Fibroblast of lung (primary cell): ENCODE results near the gene TIGD4.

Experiments used
- EZH2 ChIP-seq: IDR thresholded peaks from 2 replicates; pipeline ENCODE4 v1.5.1; 2012; ENCODE audit warnings: low read length, control low read depth, mild to moderate bottlenecking; ENCODE audit errors: missing control alignments
- TF ChIP-seq, protein P1 (sequence below), 2 donors: IDR thresholded peaks in 1 of 2; conservative IDR thresholded peaks in 1 of 2; 1 replicate in 1 of 2; 2 replicates in 1 of 2; pipeline ENCODE4 v1.5.1; 2011 to 2012; ENCODE audit warnings: low read length in 2 of 2, control low read depth in 1 of 2, inconsistent platforms in 1 of 2, low read depth in 1 of 2, mild to moderate bottlenecking in 1 of 2

DNA sequence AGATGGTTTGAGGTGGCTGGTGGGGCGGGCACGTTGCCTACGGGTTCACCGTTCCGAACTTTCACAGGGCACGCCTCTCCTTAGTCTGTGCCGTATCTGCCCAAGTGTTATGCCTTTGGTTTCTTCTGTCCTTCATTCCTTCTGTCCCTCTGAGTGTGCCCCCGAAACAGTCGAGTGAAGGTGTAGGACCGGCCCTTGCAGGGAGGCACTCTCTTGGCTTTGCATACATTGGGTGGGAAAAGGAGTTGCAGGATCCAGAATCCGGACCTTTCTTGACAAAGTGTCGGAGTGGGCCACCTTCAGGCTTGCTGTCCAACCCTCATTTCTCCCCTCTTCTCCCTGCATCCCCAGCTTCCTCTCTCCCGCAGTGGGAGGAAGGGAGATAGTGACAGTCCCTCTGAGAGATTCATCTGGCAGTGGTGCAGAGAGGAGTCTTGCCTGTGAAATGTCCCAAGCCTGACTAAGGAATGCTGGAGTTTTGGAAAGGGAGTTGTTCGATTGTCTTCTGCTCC, 793 bp upstream of the TIGD4 start:
- TF ChIP-seq, protein P1, sequence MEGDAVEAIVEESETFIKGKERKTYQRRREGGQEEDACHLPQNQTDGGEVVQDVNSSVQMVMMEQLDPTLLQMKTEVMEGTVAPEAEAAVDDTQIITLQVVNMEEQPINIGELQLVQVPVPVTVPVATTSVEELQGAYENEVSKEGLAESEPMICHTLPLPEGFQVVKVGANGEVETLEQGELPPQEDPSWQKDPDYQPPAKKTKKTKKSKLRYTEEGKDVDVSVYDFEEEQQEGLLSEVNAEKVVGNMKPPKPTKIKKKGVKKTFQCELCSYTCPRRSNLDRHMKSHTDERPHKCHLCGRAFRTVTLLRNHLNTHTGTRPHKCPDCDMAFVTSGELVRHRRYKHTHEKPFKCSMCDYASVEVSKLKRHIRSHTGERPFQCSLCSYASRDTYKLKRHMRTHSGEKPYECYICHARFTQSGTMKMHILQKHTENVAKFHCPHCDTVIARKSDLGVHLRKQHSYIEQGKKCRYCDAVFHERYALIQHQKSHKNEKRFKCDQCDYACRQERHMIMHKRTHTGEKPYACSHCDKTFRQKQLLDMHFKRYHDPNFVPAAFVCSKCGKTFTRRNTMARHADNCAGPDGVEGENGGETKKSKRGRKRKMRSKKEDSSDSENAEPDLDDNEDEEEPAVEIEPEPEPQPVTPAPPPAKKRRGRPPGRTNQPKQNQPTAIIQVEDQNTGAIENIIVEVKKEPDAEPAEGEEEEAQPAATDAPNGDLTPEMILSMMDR (conservative IDR thresholded peaks at IDR 0.05 in 1 of 2, IDR thresholded peaks at IDR 0.05 in 1 of 2; ENCODE audit: low read depth in 1 of 2, low read length in 2 of 2), result no peak
- no peak for TF ChIP-seq EZH2
